Lower leg skin (tissue), 4 donors: ENCODE results near the gene PVALB. TPM values are rescaled to one million over a fixed set of nuclear protein-coding genes. Genes with fewer than 3 reads are reported as not detected.

Source experiments
- DNase-seq, 2 donors: peaks; one replicate each; pipeline ENCODE4 v3.0.0-alpha.2; 2019; ENCODE audit warnings: low spot score in 2 of 2
- H3K4me3 ChIP-seq: fragments of 200-600 bp; sonication (generic); 2 replicates; pipeline ENCODE4 v1.5.1; 2017; ENCODE audit warnings: mild to moderate bottlenecking, low read depth; ENCODE audit not compliant: poor library complexity, severe bottlenecking
- POLR2A ChIP-seq, 2 donors: fragments of 450-650 bp; IDR thresholded peaks; one replicate each; pipeline ENCODE4 v1.6.1; 2016 to 2017; ENCODE audit warnings: antibody characterized with exemption in 2 of 2, mild to moderate bottlenecking in 1 of 2, moderate library complexity in 1 of 2
- WGBS, 2 donors: methylation state at CpG; one replicate each; pipeline ENCODE4 v1.1.5; 2018; 5-methylcytosine and 5-hydroxymethylcytosine counted together
- intact Hi-C: fragments of 100-400 bp; cut with DNase I; formaldehyde crosslinking; loops from one replicate; pipeline ENCODE4 v1.15.0; 2023; ENCODE audit warnings: low total_unique reads
- total RNA-seq, 4 donors: library from RNA; depleted of rRNA; stranded (reverse); fragments of >200 nt; gene quantifications; one replicate each; pipeline ENCODE4 v1.1.0, GENCODE V29; 2016
- TF ChIP-seq, protein P1 (sequence below), 3 donors: fragments of 450-650 bp; IDR thresholded peaks; one replicate each; pipeline ENCODE4 v1.5.1; 2016; ENCODE audit warnings: antibody characterized with exemption in 3 of 3, mild to moderate bottlenecking in 3 of 3, moderate library complexity in 2 of 3

The PVALB gene
- total RNA-seq, 4 donors from 2014 or later: not detected

DNA sequence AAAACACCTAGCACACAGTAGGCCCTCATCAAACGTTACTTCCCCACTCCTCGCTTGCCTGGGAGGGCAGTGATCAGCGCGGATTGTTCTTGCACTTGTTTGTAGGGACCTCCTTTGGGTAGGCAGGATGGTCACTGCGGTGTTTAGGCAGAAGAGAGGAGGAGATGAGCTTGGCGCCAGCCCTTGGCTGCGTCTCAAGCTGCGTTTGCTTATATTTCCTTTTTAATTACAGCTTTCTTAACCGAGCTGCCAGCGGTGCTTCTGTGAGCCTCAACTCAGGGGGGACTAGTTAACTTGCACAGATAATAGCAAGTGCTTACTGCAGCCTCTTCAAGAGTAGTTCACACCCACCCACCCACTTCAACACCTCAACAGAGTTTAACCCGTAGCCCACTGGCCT lies 56.0 kb downstream of the PVALB start:
- DNase-seq: peak in 1 of 2 donors; percentile 15
- H3K4me3 ChIP-seq: no peak overlapping the region
- 68 to 71% methylated on average over 11 of the region's 11 CpGs for WGBS, 2 donors
- intact Hi-C loops: no loop called here
- TF ChIP-seq POLR2A (IDR thresholded peaks at IDR 0.05): no peak

DNA sequence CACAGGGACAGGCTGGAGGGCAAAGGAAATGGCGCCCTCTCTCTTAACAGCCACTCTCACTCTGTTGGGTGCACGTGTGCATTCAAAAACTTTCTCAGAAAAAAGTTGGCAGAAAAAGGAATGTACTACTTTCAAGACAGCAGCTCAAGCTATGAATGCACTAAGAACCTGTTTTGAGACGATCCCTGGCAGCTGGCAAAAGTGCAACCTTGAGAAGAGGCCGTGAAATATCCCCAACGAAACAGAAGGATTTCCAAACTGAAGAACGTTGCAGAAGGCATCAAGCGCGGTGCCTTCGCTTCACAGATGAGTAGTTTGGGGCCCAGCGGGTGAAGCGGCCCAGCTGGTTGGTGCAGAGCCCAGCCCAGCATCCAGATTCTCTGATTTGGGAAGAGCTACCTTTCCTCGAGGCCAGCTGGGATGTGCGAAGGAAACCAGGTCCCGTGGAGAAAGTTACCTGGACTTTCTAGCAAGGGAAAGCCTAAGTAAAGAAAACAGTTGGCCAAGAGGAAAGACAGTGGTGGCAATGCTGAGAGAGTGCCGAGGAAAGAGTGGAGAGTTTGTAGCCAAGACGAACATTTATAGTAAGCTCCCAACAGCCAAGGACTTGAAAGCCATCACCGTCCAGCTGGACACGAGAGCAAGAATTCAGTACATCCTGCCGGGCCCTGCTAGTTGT lies 57.2 kb downstream of the PVALB start:
- 67 to 73% methylated on average over 19 of the region's 19 CpGs for WGBS, 2 donors
- peak in 1 of 2 donors; percentile 75 for DNase-seq
- H3K4me3 ChIP-seq: no peak overlapping the region
- TF ChIP-seq, protein P1, sequence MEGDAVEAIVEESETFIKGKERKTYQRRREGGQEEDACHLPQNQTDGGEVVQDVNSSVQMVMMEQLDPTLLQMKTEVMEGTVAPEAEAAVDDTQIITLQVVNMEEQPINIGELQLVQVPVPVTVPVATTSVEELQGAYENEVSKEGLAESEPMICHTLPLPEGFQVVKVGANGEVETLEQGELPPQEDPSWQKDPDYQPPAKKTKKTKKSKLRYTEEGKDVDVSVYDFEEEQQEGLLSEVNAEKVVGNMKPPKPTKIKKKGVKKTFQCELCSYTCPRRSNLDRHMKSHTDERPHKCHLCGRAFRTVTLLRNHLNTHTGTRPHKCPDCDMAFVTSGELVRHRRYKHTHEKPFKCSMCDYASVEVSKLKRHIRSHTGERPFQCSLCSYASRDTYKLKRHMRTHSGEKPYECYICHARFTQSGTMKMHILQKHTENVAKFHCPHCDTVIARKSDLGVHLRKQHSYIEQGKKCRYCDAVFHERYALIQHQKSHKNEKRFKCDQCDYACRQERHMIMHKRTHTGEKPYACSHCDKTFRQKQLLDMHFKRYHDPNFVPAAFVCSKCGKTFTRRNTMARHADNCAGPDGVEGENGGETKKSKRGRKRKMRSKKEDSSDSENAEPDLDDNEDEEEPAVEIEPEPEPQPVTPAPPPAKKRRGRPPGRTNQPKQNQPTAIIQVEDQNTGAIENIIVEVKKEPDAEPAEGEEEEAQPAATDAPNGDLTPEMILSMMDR (IDR thresholded peaks at IDR 0.05): no peak
- TF ChIP-seq POLR2A (IDR thresholded peaks at IDR 0.05): no peak
- intact Hi-C loops: no loop called here

DNA sequence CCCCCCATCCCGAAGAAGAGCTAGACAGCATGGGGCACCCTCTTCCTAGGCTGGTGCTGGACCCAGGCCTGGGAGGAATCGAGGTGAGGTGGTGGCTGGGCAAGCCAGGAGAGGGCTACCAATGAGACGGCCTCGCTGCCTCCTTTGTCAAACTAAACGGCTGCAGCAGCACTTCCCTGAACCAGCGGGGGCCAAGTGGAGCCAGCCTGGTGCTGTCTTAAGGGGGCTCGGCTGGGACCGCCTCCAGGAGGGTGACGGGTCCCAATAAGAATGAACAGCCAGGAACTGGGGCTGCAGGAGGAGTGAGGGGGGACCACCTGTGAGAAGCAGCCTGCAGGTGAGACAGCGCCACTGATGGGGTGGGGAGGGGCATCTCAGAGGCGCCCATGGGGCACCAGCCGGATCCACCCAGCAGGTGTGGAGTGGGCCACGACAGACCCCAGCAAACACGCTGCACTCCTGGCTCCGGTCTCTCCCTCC lies 58.0 kb downstream of the PVALB start:
- TF ChIP-seq, protein P1 (IDR thresholded peaks at IDR 0.05): no peak
- no peak overlapping the region for H3K4me3 ChIP-seq
- WGBS, 2 donors: 80% methylated on average over 11 to 15 of the region's 15 CpGs
- intact Hi-C loops: no loop called here
- peak in 1 of 2 donors; percentile 74 for DNase-seq

DNA sequence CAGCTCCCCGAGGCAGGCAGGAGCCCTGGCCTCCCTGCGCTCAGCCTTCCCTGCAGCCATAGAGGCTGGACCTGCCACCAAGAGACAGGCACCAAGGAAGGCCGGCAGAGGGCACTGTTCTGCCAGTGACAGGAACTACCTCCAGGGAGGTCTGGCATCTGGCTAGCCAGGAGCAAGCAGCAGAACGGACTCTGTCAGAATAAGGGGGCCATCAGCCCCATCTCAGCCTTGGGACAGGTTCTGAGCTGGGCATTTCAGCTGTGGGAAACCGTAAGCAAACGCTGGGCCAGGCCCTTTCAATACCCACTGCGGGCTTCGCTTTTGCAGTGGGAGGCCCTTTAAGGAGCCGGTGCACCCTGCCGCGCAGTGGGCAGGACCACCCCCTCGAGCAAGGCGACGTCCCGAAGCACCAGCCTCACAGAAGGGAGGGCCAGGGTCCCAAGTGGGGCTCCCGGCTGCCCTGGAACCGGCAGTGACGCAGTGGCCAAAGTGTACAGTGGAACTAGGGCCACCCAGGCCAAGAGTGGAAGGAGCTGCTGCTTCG lies 59.1 kb downstream of the PVALB start:
- DNase-seq: peak in 1 of 2 donors; percentile 92
- TF ChIP-seq, protein P1 (IDR thresholded peaks at IDR 0.05): no peak
- no peak for TF ChIP-seq POLR2A (IDR thresholded peaks at IDR 0.05)
- 66% methylated on average over 19 of the region's 19 CpGs for WGBS, 2 donors
- no peak overlapping the region for H3K4me3 ChIP-seq
- intact Hi-C loops: no loop called here

DNA sequence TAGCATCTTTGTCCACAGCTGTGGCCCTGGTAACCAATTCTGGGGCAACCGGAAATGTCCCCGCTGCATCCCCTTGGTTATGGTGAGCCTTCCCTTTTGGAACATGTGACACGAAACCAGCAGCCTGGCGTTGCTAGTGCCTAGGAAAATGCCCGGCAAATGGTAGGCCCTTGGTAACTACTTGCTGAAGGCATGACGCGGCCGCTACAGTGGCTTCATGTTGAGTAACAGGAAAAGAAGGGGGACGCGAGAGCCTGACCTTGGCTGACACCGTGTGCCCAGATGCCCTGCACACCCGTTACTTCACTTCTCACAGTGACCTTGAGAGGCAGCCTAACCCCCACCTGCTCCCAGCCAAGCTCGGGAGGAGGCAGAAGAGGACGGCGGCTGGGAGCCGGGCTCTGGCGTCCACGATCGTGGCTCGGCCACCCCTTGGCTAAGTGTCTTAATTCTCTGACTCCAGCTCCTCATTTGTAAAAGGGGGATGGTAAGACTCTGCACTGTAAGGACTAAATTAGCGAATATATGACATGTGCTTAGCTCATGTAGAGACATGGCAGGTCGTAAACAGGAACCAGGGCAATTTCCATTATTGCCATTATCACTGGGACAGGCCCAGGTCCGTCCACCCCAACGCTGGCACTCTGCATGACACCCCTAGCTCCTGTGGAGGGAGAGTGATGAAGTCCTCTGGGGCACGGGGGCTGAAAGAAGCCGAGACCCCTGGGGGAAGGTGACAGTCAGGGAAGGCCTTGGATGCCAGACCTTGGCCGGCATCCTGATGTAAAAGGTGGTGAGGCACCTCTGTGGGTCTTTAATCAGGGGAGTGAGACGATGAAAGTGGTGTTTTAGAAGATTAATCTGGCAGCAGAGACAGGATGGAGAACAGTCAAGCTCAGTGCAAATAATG lies 59.8 kb downstream of the PVALB start:
- TF ChIP-seq POLR2A (IDR thresholded peaks at IDR 0.05): no peak
- TF ChIP-seq, protein P1 (IDR thresholded peaks at IDR 0.05): no peak
- H3K4me3 ChIP-seq: no peak overlapping the region
- peak in 1 of 2 donors; percentile 68 for DNase-seq
- intact Hi-C loops: no loop called here
- WGBS, 2 donors: 64 to 66% methylated on average over 26 to 28 of the region's 28 CpGs

DNA sequence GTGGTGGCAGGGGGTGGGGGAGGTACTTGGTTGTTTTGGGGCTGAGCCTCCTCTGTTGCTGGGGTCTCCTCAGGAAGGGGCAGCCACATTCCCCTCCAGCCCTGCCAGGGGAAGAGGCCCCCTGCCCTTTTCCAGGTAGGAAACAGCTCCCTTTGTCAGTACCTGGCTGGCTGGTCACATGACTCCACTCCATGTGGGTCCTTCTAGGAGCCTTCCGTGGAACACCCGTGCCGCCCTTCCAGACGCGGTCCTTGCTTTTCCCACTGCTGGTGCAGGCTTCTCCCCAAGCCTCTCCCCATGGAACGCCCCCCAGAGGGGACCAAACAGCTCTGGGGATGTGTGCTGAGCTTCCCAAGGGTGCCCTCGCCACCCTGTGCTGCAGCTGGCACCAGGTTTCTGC lies 60.8 kb downstream of the PVALB start:
- H3K4me3 ChIP-seq: no peak overlapping the region
- peak in 1 of 2 donors; percentile 70 for DNase-seq
- intact Hi-C loops: no loop called here
- no peak for TF ChIP-seq POLR2A (IDR thresholded peaks at IDR 0.05)
- TF ChIP-seq, protein P1 (IDR thresholded peaks at IDR 0.05): no peak
- WGBS, 2 donors: 59 to 60% methylated on average over 7 of the region's 7 CpGs
